Spinal cord (tissue), 4 donors: Measurements from ENCODE around the gene MCM3AP. TPM values are rescaled to one million over a fixed set of nuclear protein-coding genes. Genes with fewer than 3 reads are reported as not detected.

ENCODE experiments used
- polyA plus RNA-seq, 2 donors: library from polyadenylated mRNA; unstranded; fragments of 120-200 nt; gene quantifications; one replicate each; pipeline ENCODE4 v1.2.1, GENCODE V29; 2013; ENCODE audit not compliant: insufficient read length in 2 of 2
- total RNA-seq, 2 donors: library from RNA; depleted of rRNA in 1 of 2; stranded (reverse); fragments of 120-200 nt in 1 of 2; fragments of >200 nt in 1 of 2; gene quantifications; one replicate each; pipeline versions ENCODE4 v1.2.3 to v1.2.4, GENCODE V29; 2013 to 2014

MCM3AP gene
- total and polyA plus RNA-seq, 4 donors, result 62.0 to 80.8 (median 71.2) TPM

Other genes with a start within 250 kb of the MCM3AP start
- 100 to 1,000 TPM; 190 to 466 TPM for gene COL6A2, start 187.5 kb downstream of the MCM3AP start, total RNA-seq
- 100 to 1,000 TPM in 1 of 2 donors, 10 to 100 TPM in 1; 88.8 to 179 TPM for gene COL6A2, start 187.5 kb downstream of the MCM3AP start, polyA plus RNA-seq
- 1 to 10 TPM in 1 of 2 donors, under 1 TPM in 1; 0.50 to 1.4 TPM for gene FTCD, start 130.0 kb downstream of the MCM3AP start, total RNA-seq
- gene FTCD, start 130.0 kb downstream of the MCM3AP start, polyA plus RNA-seq, result 1 to 10 TPM; 5.3 to 6.0 TPM
- gene SPATC1L, start 101.2 kb downstream of the MCM3AP start, total RNA-seq, result 1 to 10 TPM; 4.8 to 9.9 TPM
- gene SPATC1L, start 101.2 kb downstream of the MCM3AP start, polyA plus RNA-seq, result 10 to 100 TPM; 16.2 to 32.3 TPM
- gene LSS, start 56.8 kb downstream of the MCM3AP start, total RNA-seq, result 10 to 100 TPM; 55.6 to 78.2 TPM
- gene LSS, start 56.8 kb downstream of the MCM3AP start, polyA plus RNA-seq, result 100 to 1,000 TPM; 152 to 167 TPM
- gene YBEY, start 731 bp upstream of the MCM3AP start, total RNA-seq, result 10 to 100 TPM; 11.5 to 19.7 TPM
- 10 to 100 TPM; 20.8 to 22.8 TPM for gene YBEY, start 731 bp upstream of the MCM3AP start, polyA plus RNA-seq
- gene C21orf58, start 38.3 kb upstream of the MCM3AP start, total RNA-seq, result 1 to 10 TPM; 2.9 to 8.0 TPM
- gene C21orf58, start 38.3 kb upstream of the MCM3AP start, polyA plus RNA-seq, result 10 to 100 TPM; 11.1 to 15.4 TPM
- 10 to 100 TPM; 18.4 to 22.3 TPM for gene PCNT, start 38.5 kb upstream of the MCM3AP start, total RNA-seq
- gene PCNT, start 38.5 kb upstream of the MCM3AP start, polyA plus RNA-seq, result 10 to 100 TPM; 37.5 to 47.4 TPM
- gene DIP2A, start 173.3 kb upstream of the MCM3AP start, total RNA-seq, result 10 to 100 TPM; 41.2 to 44.5 TPM
- gene DIP2A, start 173.3 kb upstream of the MCM3AP start, polyA plus RNA-seq, result 10 to 100 TPM; 42.0 to 69.6 TPM